SJCRH30 (cell line): Measurements from ENCODE around the gene SOCS1. TPM values are rescaled to one million over a fixed set of nuclear protein-coding genes. Genes with fewer than 3 reads are reported as not detected.
"Not testable (repeated sequence)": the region's sequence is repeated elsewhere in the genome, so short reads cannot be mapped to it uniquely, and the experiment has no call there.

Experiments used
- DNase-seq, 2 experiments: peaks; one replicate each; pipeline ENCODE4 v3.0.0-alpha.2; 2015 to 2020
- H3K27ac ChIP-seq: fragments of 250-450 bp; sonication (Bioruptor Pico); 2 replicates; pipeline ENCODE4 v1.5.1; 2020; ENCODE audit warnings: mild to moderate bottlenecking, moderate library complexity
- H3K27me3 ChIP-seq: fragments of 250-450 bp; sonication (Bioruptor Pico); 2 replicates; pipeline ENCODE4 v1.5.1; 2020; ENCODE audit warnings: mild to moderate bottlenecking, moderate library complexity
- H3K36me3 ChIP-seq: fragments of 250-450 bp; sonication (Bioruptor Pico); 2 replicates; pipeline ENCODE4 v1.5.1; 2020; ENCODE audit warnings: mild to moderate bottlenecking, moderate library complexity
- H3K4me1 ChIP-seq: fragments of 250-450 bp; sonication (Bioruptor Pico); 2 replicates; pipeline ENCODE4 v1.5.1; 2020; ENCODE audit warnings: mild to moderate bottlenecking, moderate library complexity
- H3K4me3 ChIP-seq: fragments of 250-450 bp; sonication (Bioruptor Pico); 2 replicates; pipeline ENCODE4 v1.5.1; 2020; ENCODE audit warnings: mild to moderate bottlenecking, moderate library complexity
- H3K9me3 ChIP-seq: fragments of 250-450 bp; sonication (Bioruptor Pico); replicated peaks from 2 replicates; pipeline ENCODE4 v1.5.1; 2020; ENCODE audit warnings: mild to moderate bottlenecking, moderate library complexity
- total RNA-seq: library from RNA; depleted of rRNA; stranded (reverse); fragments of >200 nt; shearing (Covaris generic); gene quantifications from 2 replicates; pipeline ENCODE4 v1.2.3, GENCODE V29; 2014; rRNA removed

SOCS1 gene
- total RNA-seq = 1.4 and 1.8 TPM in 2 replicates

- H3K4me1 ChIP-seq = peaks cover 18% of the 10 kb centered on the region; the same call in 1 of the 2 replicates
- H3K4me3 ChIP-seq = peak within 1 kb of the TSS; percentile 87
- H3K27me3 ChIP-seq = no peaks in the 10 kb centered on the region
- H3K27ac ChIP-seq = peak within 1 kb of the TSS; percentile 84
- peak; percentile 82 to 89 for DNase-seq
- H3K36me3 ChIP-seq = no peaks in the 10 kb centered on the region
- no peaks in the 10 kb centered on the region for H3K9me3 ChIP-seq
Observed at GRCh38 chr16:11255737-11256660, at the start of gene SOCS1. Gene SOCS1 (minus strand): TSS chr16:11256204. CDS start chr16:11255478, 726 bp downstream.

- Histone ChIP-seq H3K9me3 (no peaks in the 10 kb centered on the region), H3K4me3 (peak overlapping the region; percentile 40), H3K27me3 (no peaks in the 10 kb centered on the region), H3K4me1 (peaks cover 5% of the 10 kb centered on the region; the same call in 1 of the 2 replicates), H3K27ac (peak overlapping the region; percentile 1; the same call in 1 of the 2 replicates), H3K36me3 (no peaks in the 10 kb centered on the region)
- DNase-seq = peak; percentile 85 to 88
Observed at GRCh38 chr16:11303405-11304138, 47.6 kb upstream of the SOCS1 start.

GRCh38 chr16:11302977-11303376 lies 47.0 kb upstream of the SOCS1 start:
- H3K4me3 ChIP-seq = no peak overlapping the region
- peak overlapping the region; percentile 1; the same call in 1 of the 2 replicates for H3K27ac ChIP-seq
- no peak for DNase-seq
- H3K36me3 ChIP-seq = no peaks in the 10 kb centered on the region
- peaks cover 8% of the 10 kb centered on the region; the same call in 1 of the 2 replicates for H3K4me1 ChIP-seq
- H3K27me3 ChIP-seq = no peaks in the 10 kb centered on the region
- H3K9me3 ChIP-seq = no peaks in the 10 kb centered on the region

- Histone ChIP-seq H3K36me3 (no peaks in the 10 kb centered on the region), H3K4me3 (no peak overlapping the region), H3K27ac (no peak overlapping the region), H3K9me3 (no peaks in the 10 kb centered on the region), H3K4me1 (peaks cover 11% of the 10 kb centered on the region; the same call in 1 of the 2 replicates), H3K27me3 (no peaks in the 10 kb centered on the region)
- no peak for DNase-seq
Observed at GRCh38 chr16:11301645-11302501, 45.9 kb upstream of the SOCS1 start.

DNA sequence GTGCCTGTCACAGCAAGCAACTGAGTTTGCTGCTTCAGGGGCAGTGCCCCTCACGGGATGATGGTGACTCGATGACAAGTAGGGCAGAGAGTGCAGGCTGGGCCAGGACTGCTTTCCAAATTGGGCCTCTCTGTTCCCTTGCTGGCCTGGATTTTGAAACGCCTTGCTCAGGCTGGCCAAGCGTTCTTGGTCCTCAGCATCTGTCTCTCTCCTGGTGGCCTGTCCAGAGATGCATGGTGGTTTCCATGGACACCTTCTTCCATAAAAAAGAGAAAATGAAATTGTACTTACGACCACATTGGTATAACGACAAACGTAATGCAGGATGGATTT lies 44.5 kb upstream of the SOCS1 start:
- no peak overlapping the region for H3K4me3 ChIP-seq
- no peaks in the 10 kb centered on the region for H3K36me3 ChIP-seq
- H3K4me1 ChIP-seq = peaks cover 11% of the 10 kb centered on the region; the same call in 1 of the 2 replicates
- H3K27ac ChIP-seq = no peak overlapping the region
- H3K27me3 ChIP-seq = no peaks in the 10 kb centered on the region
- DNase-seq = no peak
- H3K9me3 ChIP-seq = no peaks in the 10 kb centered on the region

DNA sequence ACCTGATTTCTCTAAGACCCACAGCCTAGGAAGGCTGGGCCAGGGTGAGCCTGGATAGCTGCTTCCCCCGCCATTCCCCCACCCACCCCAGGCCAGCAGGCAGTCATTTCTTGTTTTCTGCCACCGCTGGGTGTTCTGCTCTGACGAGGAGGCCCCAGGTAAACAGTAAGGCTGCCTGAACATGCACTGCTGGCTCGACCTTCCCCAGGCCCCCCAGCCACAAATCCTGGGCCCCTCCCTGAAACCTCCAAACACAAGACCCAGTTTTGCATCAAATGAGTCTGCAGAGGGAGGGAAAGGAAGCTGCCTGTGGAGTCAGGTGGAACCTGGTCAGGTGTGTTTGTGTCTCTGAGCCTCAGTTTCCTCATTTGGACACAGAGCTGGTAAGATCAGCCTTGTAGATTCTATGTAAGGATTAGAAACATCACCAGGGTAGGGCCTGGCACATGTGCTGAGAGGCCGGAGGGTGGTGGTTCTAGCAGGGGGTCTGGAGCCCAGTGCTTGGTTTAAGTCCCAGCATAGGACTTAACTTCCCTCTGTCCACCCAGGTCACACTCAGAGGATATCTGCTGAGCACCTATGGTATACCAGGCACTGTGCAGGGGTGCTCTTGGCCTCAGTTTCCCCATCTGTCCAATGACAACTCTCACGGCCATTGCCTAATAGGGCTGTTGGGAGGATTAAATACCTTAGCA lies 44.0 kb upstream of the SOCS1 start:
- Histone ChIP-seq H3K4me3 (no peak overlapping the region), H3K9me3 (no peaks in the 10 kb centered on the region), H3K36me3 (no peaks in the 10 kb centered on the region), H3K27me3 (no peaks in the 10 kb centered on the region), H3K27ac (no peak overlapping the region), H3K4me1 (peaks cover 11% of the 10 kb centered on the region; the same call in 1 of the 2 replicates)
- DNase-seq = no peak

- peaks cover 11% of the 10 kb centered on the region; the same call in 1 of the 2 replicates for H3K4me1 ChIP-seq
- not testable (repeated sequence) for H3K4me3 ChIP-seq, DNase-seq, H3K27me3 ChIP-seq, H3K36me3 ChIP-seq, H3K27ac ChIP-seq, H3K9me3 ChIP-seq
Observed at GRCh38 chr16:11298950-11299547, 43.0 kb upstream of the SOCS1 start.

DNA sequence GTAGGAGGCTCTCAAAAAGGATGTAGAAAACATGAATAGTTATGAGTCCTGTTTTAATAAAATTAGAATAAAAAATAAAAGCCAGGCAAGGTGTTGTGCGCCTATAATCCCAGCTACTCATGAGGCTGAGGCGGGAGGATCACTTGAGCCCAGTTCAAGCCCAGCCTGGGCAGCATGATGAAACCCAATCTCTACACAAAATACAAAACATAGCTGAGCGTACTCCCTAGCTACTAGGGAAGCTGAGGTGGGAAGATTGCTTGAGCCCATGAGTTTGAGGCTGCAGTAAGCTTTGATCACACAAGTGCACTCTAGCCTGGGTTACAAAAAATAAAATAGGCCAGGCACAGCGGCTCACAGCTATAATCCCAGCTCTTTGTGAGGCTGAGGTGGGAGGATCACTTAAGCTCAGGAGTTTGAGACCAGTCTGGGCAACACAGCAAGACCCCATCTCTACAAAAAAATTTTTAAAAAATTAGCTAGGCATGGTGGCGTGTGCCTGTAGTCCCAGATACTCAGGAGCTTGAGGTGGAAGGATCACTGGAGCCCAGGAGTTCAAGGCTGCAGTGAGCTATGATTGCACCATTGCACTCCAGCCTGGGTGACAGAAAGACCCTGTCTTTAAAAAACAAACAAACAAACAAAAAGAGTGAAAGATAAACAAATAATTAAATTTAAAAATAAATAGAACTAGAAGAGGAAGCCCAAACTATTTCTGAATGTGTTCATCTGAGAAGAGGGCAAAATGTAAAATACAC lies 42.3 kb upstream of the SOCS1 start:
- H3K4me1 ChIP-seq = peaks cover 10% of the 10 kb centered on the region; the same call in 1 of the 2 replicates
- no peak overlapping the region for H3K27ac ChIP-seq
- no peaks in the 10 kb centered on the region for H3K27me3 ChIP-seq
- no peak overlapping the region for H3K4me3 ChIP-seq
- no peaks in the 10 kb centered on the region for H3K36me3 ChIP-seq
- H3K9me3 ChIP-seq = no peaks in the 10 kb centered on the region
- DNase-seq = no peak

GRCh38 chr16:11297492-11298142 lies 41.6 kb upstream of the SOCS1 start:
- no peaks in the 10 kb centered on the region for H3K9me3 ChIP-seq
- H3K27ac ChIP-seq = no peak overlapping the region
- H3K27me3 ChIP-seq = no peaks in the 10 kb centered on the region
- DNase-seq = peak; percentile 59 to 62
- H3K36me3 ChIP-seq = no peaks in the 10 kb centered on the region
- peaks cover 6% of the 10 kb centered on the region; the same call in 1 of the 2 replicates for H3K4me1 ChIP-seq
- H3K4me3 ChIP-seq = no peak overlapping the region

GRCh38 chr16:11296706-11297491 lies 40.9 kb upstream of the SOCS1 start:
- no peak overlapping the region for H3K27ac ChIP-seq
- H3K9me3 ChIP-seq = no peaks in the 10 kb centered on the region
- DNase-seq = no peak
- no peaks in the 10 kb centered on the region for H3K36me3 ChIP-seq
- peaks cover 6% of the 10 kb centered on the region; the same call in 1 of the 2 replicates for H3K4me1 ChIP-seq
- H3K27me3 ChIP-seq = no peaks in the 10 kb centered on the region
- no peak overlapping the region for H3K4me3 ChIP-seq

DNA sequence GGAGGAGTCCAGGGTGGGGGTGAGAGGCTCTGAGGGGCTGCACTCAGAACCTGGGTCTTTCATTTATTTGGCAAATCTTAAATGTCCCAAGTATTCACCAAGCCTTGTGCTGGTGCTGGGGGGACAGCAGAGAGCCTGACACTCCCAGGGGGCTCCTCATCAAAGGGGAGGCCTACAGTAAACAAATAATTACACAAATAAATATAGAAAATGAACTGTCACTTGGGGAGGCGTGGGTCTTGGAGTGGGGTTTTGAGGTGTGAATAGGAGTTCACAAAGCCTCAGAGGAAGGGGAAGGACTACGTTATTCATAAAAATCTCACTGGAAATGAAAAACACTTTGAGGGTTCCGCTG lies 40.3 kb upstream of the SOCS1 start:
- Histone ChIP-seq H3K36me3 (no peaks in the 10 kb centered on the region), H3K4me1 (peaks cover 6% of the 10 kb centered on the region; the same call in 1 of the 2 replicates), H3K27me3 (no peaks in the 10 kb centered on the region), H3K27ac (no peak overlapping the region), H3K4me3 (no peak overlapping the region), H3K9me3 (no peaks in the 10 kb centered on the region)
- DNase-seq = no peak

DNA sequence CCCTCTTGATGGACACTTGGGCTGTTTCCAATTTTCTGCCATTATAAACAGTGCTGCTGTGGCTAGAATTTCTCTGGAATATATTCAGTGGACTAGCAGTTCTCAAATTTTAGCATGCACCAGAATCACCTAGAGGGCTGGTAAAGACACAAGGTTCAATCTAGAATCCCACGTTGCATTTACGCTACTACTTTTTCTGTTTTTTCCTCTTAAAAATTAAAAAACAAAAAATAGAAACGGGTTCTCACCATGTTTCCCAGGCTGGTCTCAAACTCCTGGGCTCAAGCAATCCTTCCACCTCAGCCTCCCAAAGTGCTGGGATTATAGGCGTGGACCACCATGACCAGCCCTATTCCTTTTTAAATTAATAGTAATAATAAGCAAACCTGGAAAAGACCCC lies 39.7 kb upstream of the SOCS1 start:
- Histone ChIP-seq H3K36me3 (no peaks in the 10 kb centered on the region), H3K9me3 (no peaks in the 10 kb centered on the region), H3K27ac (no peak overlapping the region), H3K4me3 (no peak overlapping the region), H3K27me3 (no peaks in the 10 kb centered on the region), H3K4me1 (peaks cover 6% of the 10 kb centered on the region; the same call in 1 of the 2 replicates)
- DNase-seq = no peak
